ENCODE results near the gene GUCA2A. TPM values are rescaled to one million over a fixed set of nuclear protein-coding genes. Genes with fewer than 3 reads are reported as not detected.

The GUCA2A gene
- total and polyA plus RNA-seq, 8 donors = 1.8 to 3.1 TPM; not detected in 6

GRCh38 chr1:42157667-42158066 lies 6.9 kb downstream of the GUCA2A start:
- 61 to 69% (median 64%) methylated on average over 7 of the region's 7 CpGs for WGBS, 5 donors
- intact Hi-C loops (cut with DNase I; ENCODE audit: low total_unique reads) = no loop called here
- TF ChIP-seq POLR2AphosphoS5 (IDR thresholded peaks at IDR 0.05) (no peak), POLR2A (IDR thresholded peaks at IDR 0.05) (no peak), EP300 (IDR thresholded peaks at IDR 0.05) (no peak), CTCF (IDR thresholded peaks at IDR 0.05) (no peak)

GRCh38 chr1:42155362-42155761 lies 9.2 kb downstream of the GUCA2A start:
- Histone ChIP-seq H3K27ac (no peak overlapping the region), H3K4me1 (peaks cover 0 to 15% (median 12%) of the 10 kb centered on the region in 4 donors), H3K9me3 (peaks cover 0 to 2% (median 1%) of the 10 kb centered on the region in 4 donors), H3K27me3 (peaks cover 0 to 6% (median 0%) of the 10 kb centered on the region in 3 donors), H3K36me3 (no peaks in the 10 kb centered on the region), H3K4me3 (no peak overlapping the region)
- DNase-seq = no peak
- no peak for TF ChIP-seq EP300 (IDR thresholded peaks at IDR 0.05)
- no peak for TF ChIP-seq POLR2A (IDR thresholded peaks at IDR 0.05)
- no peak for TF ChIP-seq CTCF (IDR thresholded peaks at IDR 0.05)
- TF ChIP-seq POLR2AphosphoS5 (IDR thresholded peaks at IDR 0.05) = no peak
- 85 to 92% (median 89%) methylated on average over 10 to 12 of the region's 12 CpGs for WGBS, 5 donors
- intact Hi-C loops (cut with DNase I; ENCODE audit: low total_unique reads) = no loop called here

More at GRCh38 chr1:42157667-42158066, 6.9 kb downstream of the GUCA2A start:
- H3K27ac ChIP-seq = no peak overlapping the region
- H3K36me3 ChIP-seq = no peaks in the 10 kb centered on the region
- no peaks in the 10 kb centered on the region for H3K27me3 ChIP-seq
- peaks cover 0 to 15% (median 12%) of the 10 kb centered on the region in 4 donors for H3K9me3 ChIP-seq
- DNase-seq = no peak
- H3K4me3 ChIP-seq = no peak overlapping the region
- peaks cover 0 to 10% (median 6%) of the 10 kb centered on the region in 4 donors for H3K4me1 ChIP-seq

- peaks cover 0 to 15% (median 12%) of the 10 kb centered on the region in 4 donors for H3K4me1 ChIP-seq
- 85 to 92% (median 89%) methylated on average over 9 to 13 of the region's 13 CpGs for WGBS, 5 donors
- no peaks in the 10 kb centered on the region for H3K36me3 ChIP-seq
- DNase-seq = no peak
- intact Hi-C loops (cut with DNase I; ENCODE audit: low total_unique reads) = no loop called here
- H3K4me3 ChIP-seq = no peak overlapping the region
- H3K27me3 ChIP-seq = peaks cover 0 to 6% (median 0%) of the 10 kb centered on the region in 3 donors
- no peak overlapping the region for H3K27ac ChIP-seq
- TF ChIP-seq CTCF (IDR thresholded peaks at IDR 0.05) = no peak
- no peak for TF ChIP-seq POLR2A (IDR thresholded peaks at IDR 0.05)
- no peaks in the 10 kb centered on the region for H3K9me3 ChIP-seq
Observed at GRCh38 chr1:42154685-42155084, 9.9 kb downstream of the GUCA2A start.

- Histone ChIP-seq H3K27me3 (peaks cover 0 to 7% (median 0%) of the 10 kb centered on the region in 3 donors), H3K27ac (no peak overlapping the region), H3K36me3 (no peaks in the 10 kb centered on the region), H3K4me1 (peaks cover 0 to 15% (median 12%) of the 10 kb centered on the region in 4 donors), H3K4me3 (no peak overlapping the region), H3K9me3 (no peaks in the 10 kb centered on the region)
- whole genome bisulfite sequencing, 5 donors = 64 to 80% (median 76%) methylated on average over 5 to 6 of the region's 6 CpGs
- DNase-seq = no peak
- TF ChIP-seq POLR2AphosphoS5 (IDR thresholded peaks at IDR 0.05) (no peak), EP300 (IDR thresholded peaks at IDR 0.05) (no peak), CTCF (IDR thresholded peaks at IDR 0.05) (no peak), POLR2A (IDR thresholded peaks at IDR 0.05) (no peak)
- intact Hi-C loops (cut with DNase I; ENCODE audit: low total_unique reads) = no loop called here
Observed at GRCh38 chr1:42153624-42154023, 10.9 kb downstream of the GUCA2A start.
